DMS153 treated with DMSO at 0.1 percent for 48 hours (cell line): ENCODE measurements around the gene CPNE2.
"Not testable (repeated sequence)": the region's sequence is repeated elsewhere in the genome, so short reads cannot be mapped to it uniquely, and the experiment has no call there.

Experiments used
- DNase-seq: peaks from one replicate; lab custom pipeline; 2025; ENCODE audit not compliant: unreplicated experiment; lab: John Stamatoyannopoulos, UW

Gene CPNE2

DNA sequence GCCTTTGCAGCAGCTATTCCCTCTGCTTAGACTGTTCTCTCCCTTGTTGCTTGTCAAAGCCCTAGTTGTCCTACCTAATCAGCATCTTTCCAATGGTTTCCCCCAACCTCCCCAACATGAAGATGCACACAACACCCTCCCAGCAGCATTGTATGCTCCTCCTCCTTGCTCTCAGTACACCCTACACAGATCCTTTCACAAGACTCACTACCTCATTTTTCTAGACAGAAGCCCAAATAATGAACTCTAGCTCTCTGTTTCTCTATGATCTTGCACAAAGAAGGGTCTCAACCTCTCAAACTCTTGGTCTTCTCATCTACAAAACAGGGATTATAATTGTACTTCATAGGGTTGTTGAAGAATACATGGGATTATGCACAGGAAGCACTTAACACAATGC lies 74.1 kb downstream of the CPNE2 start:
- no peak for DNase-seq

GRCh38 chr16:57166951-57167350 lies 74.6 kb downstream of the CPNE2 start:
- no peak for DNase-seq

- DNase-seq: no peak
Measured at GRCh38 chr16:57167538-57167937, 75.2 kb downstream of the CPNE2 start.

GRCh38 chr16:57167953-57168352 lies 75.6 kb downstream of the CPNE2 start:
- DNase-seq: peak; percentile 37

DNA sequence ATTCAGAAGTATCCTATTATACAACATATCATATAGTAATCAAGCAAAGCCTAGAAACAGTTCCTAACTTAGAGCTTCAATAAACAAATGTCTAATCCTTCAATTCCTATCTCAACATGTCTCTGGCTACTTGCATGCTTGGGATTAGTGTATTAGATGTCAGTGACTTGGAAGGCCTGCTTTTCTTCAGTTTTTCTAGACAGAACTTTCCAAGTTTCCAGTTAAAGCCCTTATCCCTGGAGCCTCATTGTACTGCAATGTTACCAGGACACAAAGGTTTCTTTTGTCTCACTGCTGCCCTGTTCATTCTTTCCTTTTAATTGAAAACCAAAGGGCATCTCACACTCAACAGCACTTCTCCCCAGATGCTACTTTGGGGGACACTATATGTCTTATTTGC lies 76.9 kb downstream of the CPNE2 start:
- DNase-seq: no peak

GRCh38 chr16:57172721-57173290 lies 80.4 kb downstream of the CPNE2 start:
- DNase-seq: no peak

GRCh38 chr16:57175896-57176295 lies 83.5 kb downstream of the CPNE2 start:
- DNase-seq: no peak

- DNase-seq: no peak
Measured at GRCh38 chr16:57178196-57178595, 85.8 kb downstream of the CPNE2 start.

- no peak for DNase-seq
Measured at GRCh38 chr16:57178793-57179212, 86.4 kb downstream of the CPNE2 start.

DNA sequence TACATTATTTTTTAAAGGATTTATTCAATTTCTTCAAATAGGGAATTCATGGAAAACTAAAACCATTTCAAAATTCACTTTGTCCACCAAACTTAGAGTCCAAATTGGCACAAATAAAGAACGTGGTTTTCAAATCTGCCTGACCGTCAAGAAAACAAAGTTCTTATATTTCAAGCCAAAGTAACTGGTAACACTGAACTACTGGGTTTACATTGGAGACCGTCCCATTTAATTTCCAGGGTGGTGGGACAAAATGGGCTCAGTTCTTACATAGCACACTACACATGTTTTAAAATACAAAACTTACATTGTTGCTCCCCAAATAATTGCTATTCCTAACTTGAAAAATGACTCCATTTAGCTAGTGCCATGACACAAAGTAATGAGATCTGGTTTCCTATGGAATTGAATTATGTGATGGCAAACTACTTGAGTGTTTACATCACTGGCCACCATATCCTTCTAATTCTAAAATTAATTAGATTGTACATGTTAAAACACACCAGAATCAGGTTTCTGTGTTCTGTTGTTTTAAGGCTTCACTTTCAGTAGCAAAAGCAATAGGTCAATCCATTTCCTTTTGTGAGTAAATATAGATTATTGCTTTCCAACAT lies 86.9 kb downstream of the CPNE2 start:
- no peak for DNase-seq

GRCh38 chr16:57184113-57184512 lies 91.7 kb downstream of the CPNE2 start:
- no peak for DNase-seq

- DNase-seq: no peak
Measured at GRCh38 chr16:57184887-57185445, 92.6 kb downstream of the CPNE2 start.

- no peak for DNase-seq
Measured at GRCh38 chr16:57185446-57185944, 93.1 kb downstream of the CPNE2 start.

GRCh38 chr16:57185945-57186871 lies 93.8 kb downstream of the CPNE2 start, which contains the start of the genes PSME3IP1 and RSPRY1:
Gene PSME3IP1 (minus strand): TSS chr16:57186039. CDS start chr16:57173854, 12,185 bp downstream.
Gene RSPRY1 (plus strand): TSS chr16:57186329. CDS start chr16:57204659, 18,330 bp downstream.
- DNase-seq: peak; percentile 98

DNA sequence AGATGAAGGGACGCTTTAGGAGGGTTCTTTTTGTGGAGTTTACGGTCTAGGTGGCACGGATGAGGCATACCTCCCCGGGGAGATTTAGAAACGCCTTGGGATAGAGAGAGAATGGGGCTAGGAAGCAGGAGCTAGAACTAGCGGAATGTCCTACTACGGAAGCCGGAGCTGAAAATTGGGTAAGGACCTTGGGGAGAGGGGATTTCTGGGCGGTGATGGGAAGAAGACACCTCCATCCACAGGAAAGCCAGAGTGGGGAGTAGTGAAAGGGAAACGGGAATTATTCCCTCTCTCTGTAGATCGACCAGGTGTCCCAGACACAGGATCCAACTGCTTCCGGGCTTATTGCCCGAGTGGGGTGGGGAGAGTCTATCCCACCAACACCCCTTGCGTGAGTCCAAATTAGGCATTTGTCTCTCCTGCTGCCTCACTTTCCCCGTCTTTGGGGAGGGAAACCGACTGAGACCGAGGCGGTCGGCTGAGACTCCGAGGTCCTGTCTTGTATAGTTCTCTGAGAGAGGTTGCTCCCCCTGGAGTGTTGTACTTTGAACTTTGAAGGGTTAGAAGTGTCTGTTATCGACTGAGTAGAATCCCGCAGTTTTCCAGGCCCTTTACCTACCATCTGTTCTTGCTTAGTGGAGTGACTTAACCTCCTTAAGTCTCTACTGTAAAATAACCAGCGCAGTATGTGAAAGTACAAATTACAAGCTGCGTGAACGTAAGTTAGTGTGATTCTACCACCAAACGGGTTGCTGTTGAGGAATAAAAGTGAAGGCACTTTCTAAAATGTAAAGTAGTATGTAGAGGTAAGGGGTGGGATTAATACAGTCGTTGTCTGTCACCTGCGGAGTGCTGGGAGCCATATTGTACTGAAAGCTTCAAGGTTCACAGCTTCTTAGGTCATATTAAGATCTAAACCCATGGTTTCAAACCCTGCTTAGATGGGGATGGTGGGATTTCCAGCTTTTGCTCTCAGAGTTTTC lies 94.8 kb downstream of the CPNE2 start:
- DNase-seq: no peak

DNA sequence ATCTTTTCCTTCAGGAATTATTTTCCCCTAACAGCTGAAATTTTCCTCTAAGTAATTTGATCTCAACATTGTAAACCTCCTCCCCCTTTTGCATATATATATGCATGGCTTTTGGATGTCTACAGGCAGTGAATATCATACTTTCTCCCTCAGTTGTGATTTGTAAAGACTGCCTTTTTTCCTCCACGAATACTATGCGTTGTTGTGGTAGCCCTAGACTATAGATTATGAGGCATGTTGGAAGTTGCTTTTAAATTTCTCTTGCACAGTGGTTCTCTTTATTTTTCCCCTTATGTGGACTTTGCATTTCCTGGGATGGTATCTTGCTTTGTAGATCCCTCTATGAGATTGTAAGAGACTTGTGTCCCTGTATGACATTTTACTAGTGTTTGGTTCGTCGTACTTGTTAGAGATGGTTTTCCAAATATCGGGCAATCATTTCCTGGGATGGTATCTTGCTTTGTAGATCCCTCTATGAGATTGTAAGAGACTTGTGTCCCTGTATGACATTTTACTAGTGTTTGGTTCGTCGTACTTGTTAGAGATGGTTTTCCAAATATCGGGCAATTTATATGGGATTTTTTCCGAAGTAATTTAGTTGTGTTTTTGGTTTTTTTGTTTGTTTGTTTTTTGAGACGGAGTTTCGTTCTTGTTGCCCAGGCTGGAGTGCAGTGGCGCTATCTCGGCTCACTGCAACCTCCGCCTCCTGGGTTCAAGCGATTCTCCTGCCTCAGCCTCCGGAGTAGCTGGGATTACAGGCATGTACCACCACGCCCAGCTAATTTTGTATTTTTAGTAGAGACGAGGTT lies 95.7 kb downstream of the CPNE2 start:
- not testable (repeated sequence) for DNase-seq

- no peak for DNase-seq
Measured at GRCh38 chr16:57188711-57189002, 96.3 kb downstream of the CPNE2 start.

DNA sequence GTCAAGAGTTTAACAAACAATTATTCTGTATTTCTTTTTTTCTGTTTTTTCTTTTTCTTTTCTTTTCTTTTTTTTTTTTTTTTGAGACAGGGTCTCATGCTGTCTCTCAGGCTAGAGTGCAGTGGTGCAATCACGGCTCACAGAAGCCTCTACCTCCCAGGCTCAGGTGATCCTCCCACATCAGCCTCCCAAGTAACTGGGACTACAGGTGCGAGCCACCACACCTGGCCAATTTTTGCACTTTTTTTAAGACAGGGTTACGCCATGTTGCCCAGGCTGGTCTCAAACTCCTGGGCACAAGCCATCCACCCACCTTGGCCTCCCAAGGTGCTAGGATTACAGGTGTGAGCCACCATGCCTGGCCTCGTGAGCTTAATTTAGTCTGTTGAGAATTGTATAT lies 97.1 kb downstream of the CPNE2 start:
- not testable (repeated sequence) for DNase-seq

GRCh38 chr16:57190136-57190535 lies 97.8 kb downstream of the CPNE2 start:
- no peak for DNase-seq
